ENCODE results near the gene ALG11. TPM values are rescaled to one million over a fixed set of nuclear protein-coding genes. Genes with fewer than 3 reads are reported as not detected.
"Not testable (repeated sequence)": the region's sequence is repeated elsewhere in the genome, so short reads cannot be mapped to it uniquely, and the experiment has no call there.

Gene ALG11
- polyA plus RNA-seq, 2 donors, result 2.3 to 2.9 TPM

DNA sequence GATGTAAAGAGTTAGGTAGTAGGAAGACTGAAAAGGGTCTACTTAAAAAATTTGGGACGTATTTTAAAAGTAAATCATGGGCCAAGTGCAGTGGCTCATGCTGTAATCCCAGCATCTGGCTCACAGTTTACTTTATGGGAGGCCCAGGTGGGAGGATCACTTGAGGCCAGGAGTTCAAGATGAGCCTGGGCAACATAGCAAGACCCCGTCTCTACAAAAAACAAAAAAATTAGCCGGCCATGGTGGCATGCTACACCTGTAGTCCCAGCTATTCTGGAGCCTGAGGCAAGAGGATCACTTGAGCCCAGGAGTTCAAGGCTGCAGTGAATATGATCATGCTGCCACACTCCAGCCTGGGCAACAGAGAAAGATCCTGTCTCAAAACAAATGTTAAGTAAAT, 35.3 kb downstream of the ALG11 start:
- Histone ChIP-seq H3K27ac (ENCODE audit: low read depth in 2 of 2, low read length in 1 of 2) (no peak overlapping the region), H3K4me1 (ENCODE audit: control insufficient read depth in 2 of 2, insufficient read depth in 2 of 2, low read length in 1 of 2) (no peaks in the 10 kb centered on the region), H3K4me3 (ENCODE audit: low read depth in 1 of 2, low read length in 2 of 2) (no peak overlapping the region), H3K36me3 (ENCODE audit: control insufficient read depth in 2 of 2, insufficient read depth in 2 of 2, low read length in 1 of 2) (no peaks in the 10 kb centered on the region), H3K9me3 (ENCODE audit: control insufficient read depth in 2 of 2, insufficient read depth in 1 of 2, low read depth in 1 of 2, low read length in 1 of 2) (no peaks in the 10 kb centered on the region), H3K27me3 (ENCODE audit: control insufficient read depth in 1 of 2, insufficient read depth in 2 of 2, low read length in 2 of 2) (no peaks in the 10 kb centered on the region)
- 90% methylated on average over 3 of the region's 3 CpGs for WGBS, 2 donors

DNA sequence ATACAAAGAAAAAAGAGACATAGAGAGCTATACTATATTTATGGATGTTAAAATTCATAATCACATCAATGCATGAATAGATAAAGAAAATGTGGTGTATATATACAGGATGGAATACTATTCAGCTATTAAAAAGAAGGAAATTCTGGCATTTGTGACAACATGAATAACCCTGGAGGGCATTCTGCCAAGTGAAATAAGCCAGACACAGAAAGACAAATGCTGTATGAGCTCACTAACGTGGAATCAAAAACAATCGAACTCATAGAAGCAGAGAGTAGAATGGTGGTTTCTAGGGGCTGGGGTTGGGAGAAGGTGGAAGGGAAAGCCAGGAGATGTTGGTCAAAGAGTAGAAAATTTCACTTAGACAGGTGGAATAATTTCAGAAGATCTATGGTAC, 36.3 kb downstream of the ALG11 start:
- Histone ChIP-seq H3K27ac (ENCODE audit: low read depth in 2 of 2, low read length in 1 of 2) (no peak overlapping the region), H3K27me3 (ENCODE audit: control insufficient read depth in 1 of 2, insufficient read depth in 2 of 2, low read length in 2 of 2) (no peaks in the 10 kb centered on the region), H3K4me3 (ENCODE audit: low read depth in 1 of 2, low read length in 2 of 2) (no peak overlapping the region), H3K36me3 (ENCODE audit: control insufficient read depth in 2 of 2, insufficient read depth in 2 of 2, low read length in 1 of 2) (no peaks in the 10 kb centered on the region), H3K4me1 (ENCODE audit: control insufficient read depth in 2 of 2, insufficient read depth in 2 of 2, low read length in 1 of 2) (no peaks in the 10 kb centered on the region), H3K9me3 (ENCODE audit: control insufficient read depth in 2 of 2, insufficient read depth in 1 of 2, low read depth in 1 of 2, low read length in 1 of 2) (no peaks in the 10 kb centered on the region)
- 62 to 65% methylated on average over 2 of the region's 2 CpGs for whole genome bisulfite sequencing, 2 donors

DNA sequence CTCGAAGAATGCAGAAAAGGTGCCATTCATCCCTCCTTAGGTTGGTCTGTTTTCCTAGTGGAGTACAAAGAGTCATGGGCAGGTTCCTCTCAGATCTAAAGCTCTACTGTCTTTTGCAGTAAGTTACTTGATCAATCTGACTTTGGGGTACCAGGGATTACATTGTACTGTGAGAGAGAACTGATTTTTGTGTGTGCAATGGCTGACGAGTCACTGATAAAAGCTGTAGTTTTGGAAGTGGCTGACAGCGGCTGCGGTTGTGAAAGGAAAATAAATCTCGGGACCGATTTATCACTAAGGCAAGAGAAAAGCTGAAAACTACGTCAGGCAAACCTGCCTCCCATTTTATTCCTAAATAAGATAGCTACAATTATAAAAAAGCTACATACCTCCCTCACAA, 39.2 kb downstream of the ALG11 start:
- no peaks in the 10 kb centered on the region for H3K36me3 ChIP-seq (ENCODE audit: control insufficient read depth in 2 of 2, insufficient read depth in 2 of 2, low read length in 1 of 2)
- H3K9me3 ChIP-seq (ENCODE audit: control insufficient read depth in 2 of 2, insufficient read depth in 1 of 2, low read depth in 1 of 2, low read length in 1 of 2), result no peaks in the 10 kb centered on the region
- no peaks in the 10 kb centered on the region for H3K27me3 ChIP-seq (ENCODE audit: control insufficient read depth in 1 of 2, insufficient read depth in 2 of 2, low read length in 2 of 2)
- WGBS, 2 donors, result 63 to 67% methylated on average over 7 of the region's 7 CpGs
- H3K27ac ChIP-seq (ENCODE audit: low read depth in 2 of 2, low read length in 1 of 2), result no peak overlapping the region
- no peak overlapping the region for H3K4me3 ChIP-seq (ENCODE audit: low read depth in 1 of 2, low read length in 2 of 2)
- H3K4me1 ChIP-seq (ENCODE audit: control insufficient read depth in 2 of 2, insufficient read depth in 2 of 2, low read length in 1 of 2), result no peaks in the 10 kb centered on the region

DNA sequence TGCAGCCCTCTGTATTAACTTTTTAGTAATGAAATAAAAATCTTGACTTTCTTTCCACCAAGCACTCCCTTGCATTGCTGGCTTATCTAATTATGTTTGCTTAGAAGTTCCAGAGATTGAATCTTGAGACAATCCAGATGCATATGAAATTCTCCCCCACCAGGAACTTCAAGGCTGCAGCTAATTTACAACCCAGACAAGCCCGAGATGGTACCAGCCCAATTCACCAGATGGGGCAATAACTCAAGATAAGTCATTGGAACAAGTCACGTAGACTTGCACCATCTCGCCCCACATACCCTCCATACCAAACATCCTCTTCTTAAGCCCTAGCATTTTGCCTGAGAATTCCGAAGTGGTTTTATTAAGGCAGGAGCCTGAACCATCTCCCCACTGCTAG, 41.3 kb downstream of the ALG11 start:
- Histone ChIP-seq H3K27ac (ENCODE audit: low read depth in 2 of 2, low read length in 1 of 2) (no peak overlapping the region), H3K9me3 (ENCODE audit: control insufficient read depth in 2 of 2, insufficient read depth in 1 of 2, low read depth in 1 of 2, low read length in 1 of 2) (no peaks in the 10 kb centered on the region), H3K36me3 (ENCODE audit: control insufficient read depth in 2 of 2, insufficient read depth in 2 of 2, low read length in 1 of 2) (no peaks in the 10 kb centered on the region), H3K4me3 (ENCODE audit: low read depth in 1 of 2, low read length in 2 of 2) (no peak overlapping the region), H3K4me1 (ENCODE audit: control insufficient read depth in 2 of 2, insufficient read depth in 2 of 2, low read length in 1 of 2) (no peaks in the 10 kb centered on the region), H3K27me3 (ENCODE audit: control insufficient read depth in 1 of 2, insufficient read depth in 2 of 2, low read length in 2 of 2) (no peaks in the 10 kb centered on the region)
- whole genome bisulfite sequencing, 2 donors, result 69 to 72% methylated on average over 4 of the region's 4 CpGs

DNA sequence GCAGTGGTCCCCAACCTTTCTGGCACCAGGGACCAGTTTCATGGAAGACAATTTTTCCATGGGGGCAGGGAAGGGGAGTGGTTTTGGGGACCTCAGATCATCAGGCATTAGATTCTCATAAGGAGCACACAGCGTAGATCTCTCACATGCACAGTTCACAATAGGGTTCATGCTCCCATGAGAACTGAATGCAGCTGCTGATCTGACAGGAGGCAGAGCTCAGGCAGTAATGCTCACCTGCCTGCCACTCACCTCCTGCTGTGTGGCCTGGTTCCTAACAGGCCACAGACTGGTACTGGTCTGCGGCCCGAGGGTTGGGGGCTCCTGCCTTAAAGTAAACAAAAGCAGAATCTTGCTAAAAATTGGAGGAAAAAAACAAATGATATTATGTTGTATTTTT, 48.9 kb downstream of the ALG11 start:
- H3K9me3 ChIP-seq (ENCODE audit: control insufficient read depth in 2 of 2, insufficient read depth in 1 of 2, low read depth in 1 of 2, low read length in 1 of 2); H3K4me3 ChIP-seq (ENCODE audit: low read depth in 1 of 2, low read length in 2 of 2); H3K27me3 ChIP-seq (ENCODE audit: control insufficient read depth in 1 of 2, insufficient read depth in 2 of 2, low read length in 2 of 2); H3K27ac ChIP-seq (ENCODE audit: low read depth in 2 of 2, low read length in 1 of 2); H3K36me3 ChIP-seq (ENCODE audit: control insufficient read depth in 2 of 2, insufficient read depth in 2 of 2, low read length in 1 of 2); H3K4me1 ChIP-seq (ENCODE audit: control insufficient read depth in 2 of 2, insufficient read depth in 2 of 2, low read length in 1 of 2): not testable (repeated sequence)
- WGBS, 2 donors, result 76 to 79% methylated on average over 3 of the region's 3 CpGs

DNA sequence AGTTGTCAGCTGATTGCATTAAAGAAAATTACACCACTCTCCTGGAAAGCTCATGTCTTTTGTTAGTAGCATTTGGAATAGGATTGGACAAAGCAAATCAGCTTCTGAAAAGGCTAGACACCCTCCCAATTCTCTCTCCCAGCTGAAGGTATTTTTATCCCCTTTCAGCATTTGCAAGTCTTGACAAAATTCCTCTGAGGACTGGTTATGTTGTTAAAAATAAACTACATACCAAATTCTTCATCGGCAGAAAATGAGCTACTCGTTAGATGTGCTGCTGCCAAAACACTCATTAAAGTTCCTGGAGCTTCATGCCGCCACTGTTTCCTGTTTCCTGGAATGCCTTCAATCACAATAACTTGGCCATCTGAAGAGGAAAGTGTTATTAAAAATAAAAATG, 49.4 kb downstream of the ALG11 start:
- no peak overlapping the region for H3K27ac ChIP-seq (ENCODE audit: low read depth in 2 of 2, low read length in 1 of 2)

DNA sequence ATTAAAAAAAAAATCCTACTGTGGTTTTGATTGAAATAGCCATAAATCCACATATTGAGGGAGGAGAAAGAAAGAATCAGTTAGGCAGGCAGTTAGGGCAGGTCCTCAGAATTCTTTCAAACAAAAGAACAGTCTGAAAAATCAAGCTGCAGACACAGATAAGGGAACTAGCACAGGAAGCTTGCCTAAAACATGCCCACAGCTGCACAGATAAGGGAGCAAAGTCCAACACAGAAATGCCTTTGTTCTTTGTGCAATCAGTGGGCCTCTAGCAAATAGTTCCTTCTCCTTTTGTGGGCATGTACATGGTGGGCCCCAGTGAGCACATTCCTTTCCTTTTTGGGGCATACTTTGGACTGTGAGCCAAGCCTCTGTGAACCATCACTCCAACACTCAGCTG, 55.0 kb downstream of the ALG11 start:
- Histone ChIP-seq H3K9me3 (ENCODE audit: control insufficient read depth in 2 of 2, insufficient read depth in 1 of 2, low read depth in 1 of 2, low read length in 1 of 2) (peaks cover 7 to 10% of the 10 kb centered on the region in 2 donors), H3K36me3 (ENCODE audit: control insufficient read depth in 2 of 2, insufficient read depth in 2 of 2, low read length in 1 of 2) (no peaks in the 10 kb centered on the region), H3K4me1 (ENCODE audit: control insufficient read depth in 2 of 2, insufficient read depth in 2 of 2, low read length in 1 of 2) (no peaks in the 10 kb centered on the region), H3K27ac (ENCODE audit: low read depth in 2 of 2, low read length in 1 of 2) (no peak overlapping the region), H3K4me3 (ENCODE audit: low read depth in 1 of 2, low read length in 2 of 2) (no peak overlapping the region), H3K27me3 (ENCODE audit: control insufficient read depth in 1 of 2, insufficient read depth in 2 of 2, low read length in 2 of 2) (no peaks in the 10 kb centered on the region)

More for the DNA sequence above, 49.4 kb downstream of the ALG11 start:
- H3K36me3 ChIP-seq (ENCODE audit: control insufficient read depth in 2 of 2, insufficient read depth in 2 of 2, low read length in 1 of 2), result no peaks in the 10 kb centered on the region
- peaks cover 0 to 2% of the 10 kb centered on the region in 2 donors for H3K9me3 ChIP-seq (ENCODE audit: control insufficient read depth in 2 of 2, insufficient read depth in 1 of 2, low read depth in 1 of 2, low read length in 1 of 2)
- WGBS, 2 donors, result 18 to 33% methylated on average over 3 of the region's 3 CpGs
- no peak overlapping the region for H3K4me3 ChIP-seq (ENCODE audit: low read depth in 1 of 2, low read length in 2 of 2)
- H3K4me1 ChIP-seq (ENCODE audit: control insufficient read depth in 2 of 2, insufficient read depth in 2 of 2, low read length in 1 of 2), result no peaks in the 10 kb centered on the region
- no peaks in the 10 kb centered on the region for H3K27me3 ChIP-seq (ENCODE audit: control insufficient read depth in 1 of 2, insufficient read depth in 2 of 2, low read length in 2 of 2)

DNA sequence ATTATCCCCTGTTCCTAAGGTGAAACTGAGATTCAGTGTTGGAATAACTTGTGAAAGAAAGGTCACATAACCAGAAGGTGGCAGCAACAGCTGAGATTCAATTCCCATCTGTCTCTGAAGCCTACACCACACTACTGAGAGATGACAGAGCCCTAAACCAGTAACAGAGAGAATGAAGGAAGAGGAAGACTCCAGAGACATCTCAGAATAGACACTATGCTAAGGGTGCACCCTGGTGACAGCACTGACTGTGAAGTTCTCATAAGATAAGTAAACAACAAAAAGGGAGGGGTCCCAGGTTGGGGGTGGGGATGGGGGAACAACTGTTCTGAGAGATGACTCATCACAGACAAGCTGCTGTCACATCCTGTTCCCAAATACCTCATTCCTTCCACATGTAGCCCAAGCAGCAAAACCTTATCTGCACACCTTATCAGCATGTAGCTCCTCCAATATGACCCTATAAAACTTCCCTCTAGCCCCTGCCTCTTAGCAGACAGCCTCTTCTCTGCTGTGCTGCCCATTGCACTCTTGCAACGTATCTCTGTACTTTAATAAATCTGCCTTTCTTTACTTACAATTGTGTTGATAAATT, 58.8 kb downstream of the ALG11 start:
- no peak overlapping the region for H3K27ac ChIP-seq (ENCODE audit: low read depth in 2 of 2, low read length in 1 of 2)
- H3K4me3 ChIP-seq (ENCODE audit: low read depth in 1 of 2, low read length in 2 of 2), result no peak overlapping the region
- peaks cover 7 to 8% of the 10 kb centered on the region in 2 donors for H3K9me3 ChIP-seq (ENCODE audit: control insufficient read depth in 2 of 2, insufficient read depth in 1 of 2, low read depth in 1 of 2, low read length in 1 of 2)
- 84 to 86% methylated on average over 1 of the region's 1 CpG for WGBS, 2 donors
- H3K4me1 ChIP-seq (ENCODE audit: control insufficient read depth in 2 of 2, insufficient read depth in 2 of 2, low read length in 1 of 2), result no peaks in the 10 kb centered on the region
- no peaks in the 10 kb centered on the region for H3K36me3 ChIP-seq (ENCODE audit: control insufficient read depth in 2 of 2, insufficient read depth in 2 of 2, low read length in 1 of 2)
- no peaks in the 10 kb centered on the region for H3K27me3 ChIP-seq (ENCODE audit: control insufficient read depth in 1 of 2, insufficient read depth in 2 of 2, low read length in 2 of 2)

Other genes starting within 250 kb of the ALG11 start
- 10 to 100 TPM in 1 of 2 donors, 1 to 10 TPM in 1; 9.5 to 11.7 TPM for gene DHRS12, start 208.2 kb upstream of the ALG11 start, polyA plus RNA-seq
- not detected for gene TMEM272, start 167.2 kb upstream of the ALG11 start, polyA plus RNA-seq
- gene CCDC70, start 150.4 kb upstream of the ALG11 start, polyA plus RNA-seq, result not detected
- under 1 TPM; 0.55 to 0.59 TPM for gene ATP7B, start 948 bp upstream of the ALG11 start, polyA plus RNA-seq
- gene UTP14C, start 12.3 kb downstream of the ALG11 start, polyA plus RNA-seq, result 1 to 10 TPM; 1.7 to 3.1 TPM
- gene NEK5, start 116.7 kb downstream of the ALG11 start, polyA plus RNA-seq, result under 1 TPM; 0.02 to 0.08 TPM
- gene NEK3, start 147.2 kb downstream of the ALG11 start, polyA plus RNA-seq, result 1 to 10 TPM; 4.6 to 8.7 TPM